Stomach (tissue), 4 donors: Measurements from ENCODE around the gene ANKRD34A.

Source experiments
- EP300 ChIP-seq: sonication (generic); formaldehyde crosslinking; IDR thresholded peaks from one replicate; pipeline ENCODE4 v1.6.1; 2017; ENCODE audit warnings: antibody characterized with exemption
- POLR2A ChIP-seq, 4 donors: fragments of 450-650 bp; IDR thresholded peaks; one replicate each; pipeline ENCODE4 v1.6.1; 2016; ENCODE audit warnings: antibody characterized with exemption in 4 of 4, control low read depth in 2 of 4, mild to moderate bottlenecking in 1 of 4, moderate library complexity in 1 of 4
- TF ChIP-seq, protein P1 (sequence below), 7 experiments: fragments of 450-650 bp in 4 of 7; fragments of 200-600 bp in 3 of 7; sonication (generic) in 3 of 7; IDR thresholded peaks; one replicate each; pipeline ENCODE4 v1.5.1; 2016 to 2019; ENCODE audit warnings: antibody characterized with exemption in 7 of 7, control low read depth in 2 of 7, mild to moderate bottlenecking in 1 of 7

- TF ChIP-seq, protein P1, sequence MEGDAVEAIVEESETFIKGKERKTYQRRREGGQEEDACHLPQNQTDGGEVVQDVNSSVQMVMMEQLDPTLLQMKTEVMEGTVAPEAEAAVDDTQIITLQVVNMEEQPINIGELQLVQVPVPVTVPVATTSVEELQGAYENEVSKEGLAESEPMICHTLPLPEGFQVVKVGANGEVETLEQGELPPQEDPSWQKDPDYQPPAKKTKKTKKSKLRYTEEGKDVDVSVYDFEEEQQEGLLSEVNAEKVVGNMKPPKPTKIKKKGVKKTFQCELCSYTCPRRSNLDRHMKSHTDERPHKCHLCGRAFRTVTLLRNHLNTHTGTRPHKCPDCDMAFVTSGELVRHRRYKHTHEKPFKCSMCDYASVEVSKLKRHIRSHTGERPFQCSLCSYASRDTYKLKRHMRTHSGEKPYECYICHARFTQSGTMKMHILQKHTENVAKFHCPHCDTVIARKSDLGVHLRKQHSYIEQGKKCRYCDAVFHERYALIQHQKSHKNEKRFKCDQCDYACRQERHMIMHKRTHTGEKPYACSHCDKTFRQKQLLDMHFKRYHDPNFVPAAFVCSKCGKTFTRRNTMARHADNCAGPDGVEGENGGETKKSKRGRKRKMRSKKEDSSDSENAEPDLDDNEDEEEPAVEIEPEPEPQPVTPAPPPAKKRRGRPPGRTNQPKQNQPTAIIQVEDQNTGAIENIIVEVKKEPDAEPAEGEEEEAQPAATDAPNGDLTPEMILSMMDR (IDR thresholded peaks at IDR 0.05), result no peak
- TF ChIP-seq POLR2A (IDR thresholded peaks at IDR 0.05) (peak in 1 of 4 donors; percentile 7), EP300 (no peak)
These were observed 15.5 kb upstream of the ANKRD34A start for GRCh38 chr1:145979746-145980456.
